Pancreas (tissue), 10 donors: ENCODE measurements around the gene RAPGEF6. TPM values are rescaled to one million over a fixed set of nuclear protein-coding genes. Genes with fewer than 3 reads are reported as not detected.

ENCODE experiments used
- ATAC-seq, 4 donors: fragments of 200-7000 bp; cut with Tn5 transposase; one replicate each; pipeline versions ENCODE4 v1.8.0 to v1.9.1; 2020; ENCODE audit warnings: mild to moderate bottlenecking in 4 of 4, moderate library complexity in 4 of 4
- DNase-seq, 6 donors: peaks; one replicate each; pipeline ENCODE4 v3.0.0-alpha.2; 2020
- FAIRE-seq: peaks from 2 replicates; lab custom pipeline; 2012; peaks lifted over from hg19 to GRCh38; lab: Jason Lieb, UNC
- H3K27ac ChIP-seq, 4 donors: fragments of 200-600 bp; sonication (generic); 1 replicate in 3 of 4; 2 replicates in 1 of 4; pipeline versions ENCODE4 v1.5.0 to v1.8.0; 2020
- H3K27me3 ChIP-seq, 4 donors: fragments of 200-600 bp; one replicate each; pipeline ENCODE4 v1.8.0; 2021
- H3K36me3 ChIP-seq, 3 donors: fragments of 200-600 bp; sonication (generic) in 1 of 3; one replicate each; pipeline versions ENCODE4 v1.5.0 to v1.8.0; 2020 to 2021
- H3K4me1 ChIP-seq, 3 donors: fragments of 200-600 bp; one replicate each; pipeline ENCODE4 v1.8.0; 2021
- H3K4me3 ChIP-seq, 4 donors: fragments of 200-600 bp; sonication (generic) in 2 of 4; one replicate each; pipeline versions ENCODE4 v1.5.0 to v1.8.0; 2020 to 2021
- H3K9me3 ChIP-seq, 4 donors: fragments of 200-600 bp; one replicate each; pipeline ENCODE4 v1.8.0; 2021
- WGBS, 2 donors: extraction: QIAGEN DNeasy Blood & Tissue Kit; methylation state at CpG; one replicate each; pipeline ENCODE4 v1.1.7; 2013; 5-methylcytosine and 5-hydroxymethylcytosine counted together
- intact Hi-C, 3 donors: fragments of 100-400 bp; cut with DNase I; formaldehyde crosslinking; loops; one replicate each; pipeline versions ENCODE4 v1.11.1 to v1.14.2; 2022
- polyA plus RNA-seq, 2 donors: library from polyadenylated mRNA; stranded (reverse); fragments of 200-250 nt; gene quantifications; one replicate each; pipeline ENCODE4 v1.2.3, GENCODE V29; 2013
- total RNA-seq, 6 donors: library from RNA; stranded (reverse); fragmentation: NEBNext Ultra II Directional in 4 of 6; extraction: Animal tissue kit (Norgen Biotek cat#: 25700) in 4 of 6; gene quantifications; one replicate each; pipeline versions ENCODE4 v1.2.1 to v1.2.4, GENCODE V29; 2021 to 2023
- TF ChIP-seq, protein P1 (sequence below), 4 donors: fragments of 200-600 bp; sonication (generic) in 3 of 4; IDR thresholded peaks; one replicate each; pipeline versions ENCODE4 v1.5.0 to v1.8.0; 2021; ENCODE audit warnings: antibody characterized with exemption in 4 of 4
- donor health status: healthy with polysubstance abuse.
- donor health status: DM: no; HTN: no; CAD: no; lungs with moderate emphysema.
- donor health status: DM: no; HTN: no; CAD: no.
- donor health status: control.
- donor health status: control.
- donor health status: Bipolar disorder and iron deficiency.
- donor health status: DM: yes; HTN: yes; CAD: no.
- donor health status: DM: no; HTN: no; CAD: no.
- donor health status: DM: no; HTN: no; CAD: no.
- donor health status: DM: yes; HTN: yes; CAD: no.

RAPGEF6 gene
- total and polyA plus RNA-seq, 8 donors = 1.7 to 13.2 (median 6.7) TPM

DNA sequence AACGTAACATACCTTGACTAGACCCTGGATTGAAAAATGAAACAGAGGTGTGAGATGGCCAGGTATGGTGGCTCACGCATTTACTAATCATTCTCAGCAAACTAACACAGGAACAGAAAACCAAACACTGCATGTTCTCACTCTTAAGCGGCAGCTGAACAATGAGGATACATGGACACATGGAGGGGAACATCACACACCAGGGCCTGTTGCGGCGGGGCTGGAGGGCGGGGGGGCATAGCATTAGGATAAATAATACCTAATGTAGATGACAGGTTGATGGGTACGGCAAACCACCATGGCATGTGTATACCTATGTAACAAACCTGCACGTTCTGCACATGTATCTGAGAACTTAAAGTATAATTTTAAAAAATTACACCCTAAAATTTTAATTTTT is 15.9 kb downstream of the RAPGEF6 start:
- TF ChIP-seq, protein P1, sequence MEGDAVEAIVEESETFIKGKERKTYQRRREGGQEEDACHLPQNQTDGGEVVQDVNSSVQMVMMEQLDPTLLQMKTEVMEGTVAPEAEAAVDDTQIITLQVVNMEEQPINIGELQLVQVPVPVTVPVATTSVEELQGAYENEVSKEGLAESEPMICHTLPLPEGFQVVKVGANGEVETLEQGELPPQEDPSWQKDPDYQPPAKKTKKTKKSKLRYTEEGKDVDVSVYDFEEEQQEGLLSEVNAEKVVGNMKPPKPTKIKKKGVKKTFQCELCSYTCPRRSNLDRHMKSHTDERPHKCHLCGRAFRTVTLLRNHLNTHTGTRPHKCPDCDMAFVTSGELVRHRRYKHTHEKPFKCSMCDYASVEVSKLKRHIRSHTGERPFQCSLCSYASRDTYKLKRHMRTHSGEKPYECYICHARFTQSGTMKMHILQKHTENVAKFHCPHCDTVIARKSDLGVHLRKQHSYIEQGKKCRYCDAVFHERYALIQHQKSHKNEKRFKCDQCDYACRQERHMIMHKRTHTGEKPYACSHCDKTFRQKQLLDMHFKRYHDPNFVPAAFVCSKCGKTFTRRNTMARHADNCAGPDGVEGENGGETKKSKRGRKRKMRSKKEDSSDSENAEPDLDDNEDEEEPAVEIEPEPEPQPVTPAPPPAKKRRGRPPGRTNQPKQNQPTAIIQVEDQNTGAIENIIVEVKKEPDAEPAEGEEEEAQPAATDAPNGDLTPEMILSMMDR (IDR thresholded peaks at IDR 0.05) = no peak
- H3K36me3 ChIP-seq = no peaks in the 10 kb centered on the region
- ATAC-seq (peak in 3 of 4 donors; percentile 36 to 60 (median 49)), FAIRE-seq (no peak), DNase-seq (no peak)
- no peak overlapping the region for H3K27ac ChIP-seq
- H3K4me3 ChIP-seq = no peak overlapping the region
- H3K9me3 ChIP-seq = no peaks in the 10 kb centered on the region
- H3K4me1 ChIP-seq = peaks cover 0 to 13% (median 10%) of the 10 kb centered on the region in 3 donors
- 27 to 32% methylated on average over 8 of the region's 8 CpGs for WGBS, 2 donors
- H3K27me3 ChIP-seq = no peaks in the 10 kb centered on the region
- intact Hi-C loops = no loop called here

DNA sequence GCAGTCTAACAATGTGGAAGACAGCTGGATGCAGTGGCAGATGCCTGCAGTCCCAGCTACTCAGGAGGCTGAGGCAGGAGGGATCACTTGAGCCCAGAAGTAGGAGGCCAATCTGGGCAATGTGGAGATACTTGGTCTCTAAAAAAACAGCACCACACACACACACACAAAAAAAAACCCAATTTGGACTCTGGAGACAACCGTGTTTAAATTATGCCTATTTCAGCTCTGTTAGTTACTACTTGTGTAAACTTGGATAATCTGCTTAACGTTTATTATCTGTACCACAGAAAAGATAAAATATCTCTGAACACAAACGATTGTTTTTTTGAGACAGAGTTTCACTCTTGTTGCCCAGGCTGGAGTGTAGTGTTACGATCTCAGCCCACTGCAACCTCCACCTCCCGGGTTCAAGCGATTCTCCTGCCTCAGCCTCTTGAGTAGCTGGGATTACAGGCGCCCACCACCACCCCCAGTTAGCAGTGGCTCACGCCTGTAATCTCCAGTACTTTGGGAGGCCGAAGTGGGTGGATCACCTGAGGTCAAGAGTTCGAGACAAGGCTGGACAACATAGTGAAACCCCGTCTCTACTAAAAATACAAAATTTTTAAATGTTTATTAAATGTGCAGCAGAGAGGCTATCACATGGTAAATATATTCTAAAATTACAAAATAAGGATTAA is 17.7 kb downstream of the RAPGEF6 start:
- intact Hi-C loops = no loop called here
- FAIRE-seq = no peak

DNA sequence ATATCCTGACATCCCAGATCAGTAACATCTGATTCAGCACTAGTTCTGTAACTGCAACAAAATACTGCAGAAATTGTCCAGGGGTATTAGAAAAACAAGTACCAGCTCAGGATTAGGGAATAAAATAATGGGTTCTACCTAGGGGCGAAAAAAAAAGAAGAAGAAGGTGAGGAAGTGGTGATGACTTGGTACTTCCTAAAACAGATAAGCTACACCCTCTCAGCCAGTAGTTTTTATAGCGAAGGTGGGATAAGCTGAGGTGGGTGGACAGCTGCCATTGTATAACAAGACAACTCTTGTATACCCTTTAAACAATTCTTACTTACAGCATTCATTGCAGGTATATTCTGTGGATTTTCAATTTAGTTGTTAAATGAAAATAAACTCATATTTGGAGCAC is 19.1 kb downstream of the RAPGEF6 start:
- H3K4me1 ChIP-seq = peaks cover 0 to 13% (median 13%) of the 10 kb centered on the region in 3 donors
- no peaks in the 10 kb centered on the region for H3K27me3 ChIP-seq
- FAIRE-seq (no peak), ATAC-seq (no peak), DNase-seq (no peak)
- no peaks in the 10 kb centered on the region for H3K9me3 ChIP-seq
- intact Hi-C loops = no loop called here
- H3K27ac ChIP-seq = no peak overlapping the region
- TF ChIP-seq, protein P1 (IDR thresholded peaks at IDR 0.05) = no peak
- 94 to 96% methylated on average over 2 of the region's 2 CpGs for WGBS, 2 donors
- no peaks in the 10 kb centered on the region for H3K36me3 ChIP-seq
- no peak overlapping the region for H3K4me3 ChIP-seq

More for the DNA sequence above, 17.7 kb downstream of the RAPGEF6 start:
- WGBS, 2 donors = 67 to 70% methylated on average over 11 of the region's 11 CpGs
- H3K4me3 ChIP-seq = no peak overlapping the region
- TF ChIP-seq, protein P1 (IDR thresholded peaks at IDR 0.05) = no peak
- no peaks in the 10 kb centered on the region for H3K27me3 ChIP-seq
- ATAC-seq (no peak), DNase-seq (no peak)
- peaks cover 0 to 13% (median 10%) of the 10 kb centered on the region in 3 donors for H3K4me1 ChIP-seq
- no peaks in the 10 kb centered on the region for H3K9me3 ChIP-seq
- no peaks in the 10 kb centered on the region for H3K36me3 ChIP-seq
- H3K27ac ChIP-seq = no peak overlapping the region

DNA sequence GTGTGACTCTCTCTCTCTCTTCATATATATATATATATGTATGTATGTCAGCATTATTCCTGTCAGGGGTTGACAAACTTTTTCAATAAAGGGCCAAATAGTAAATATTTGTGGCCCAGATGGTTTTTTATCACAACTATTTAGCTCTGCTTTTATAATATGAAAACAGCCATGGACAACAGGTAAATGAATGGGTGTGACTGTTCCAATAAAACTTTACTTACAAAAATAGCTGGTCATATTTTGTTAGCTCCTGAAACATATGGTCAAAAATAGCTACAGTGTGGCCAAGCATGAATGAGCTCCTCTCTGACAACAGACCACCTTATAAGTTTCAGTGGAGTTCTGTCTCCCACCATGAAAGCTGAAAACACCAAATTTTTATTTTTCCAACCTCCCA is 21.6 kb downstream of the RAPGEF6 start:
- Histone ChIP-seq H3K27ac (no peak overlapping the region), H3K4me1 (peaks cover 6 to 11% (median 8%) of the 10 kb centered on the region in 3 donors), H3K4me3 (no peak overlapping the region), H3K36me3 (no peaks in the 10 kb centered on the region), H3K27me3 (no peaks in the 10 kb centered on the region), H3K9me3 (no peaks in the 10 kb centered on the region)
- TF ChIP-seq, protein P1 (IDR thresholded peaks at IDR 0.05) = no peak
- FAIRE-seq (no peak), ATAC-seq (no peak), DNase-seq (no peak)
- intact Hi-C loops = no loop called here

DNA sequence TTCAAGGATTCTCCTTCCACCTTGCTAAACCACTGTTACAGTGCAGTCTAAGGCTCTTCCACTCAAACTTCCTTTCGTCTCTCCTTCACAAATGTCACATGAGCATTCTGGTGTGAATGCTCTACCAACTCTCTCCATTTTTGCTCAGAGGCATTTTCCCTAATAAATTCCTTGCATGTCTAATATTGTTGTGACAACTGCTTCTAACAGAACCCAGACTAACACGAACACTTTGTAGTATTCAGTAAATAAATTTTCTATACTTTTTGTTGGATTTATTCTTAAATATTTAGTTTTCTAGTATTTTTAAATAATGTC is 24.0 kb downstream of the RAPGEF6 start:
- H3K4me1 ChIP-seq = peaks cover 0 to 20% (median 8%) of the 10 kb centered on the region in 3 donors
- WGBS, 2 donors = 56 to 68% methylated on average over 2 of the region's 2 CpGs
- H3K27ac ChIP-seq = no peak overlapping the region
- H3K36me3 ChIP-seq = no peaks in the 10 kb centered on the region
- no peak for DNase-seq
- H3K4me3 ChIP-seq = no peak overlapping the region
- peak in 1 of 4 donors; percentile 21 for ATAC-seq
- TF ChIP-seq, protein P1 (IDR thresholded peaks at IDR 0.05) = no peak
- intact Hi-C loops = no loop called here
- H3K27me3 ChIP-seq = no peaks in the 10 kb centered on the region
- no peak for FAIRE-seq
- no peaks in the 10 kb centered on the region for H3K9me3 ChIP-seq
